GM21786 (cell line): Measurements from ENCODE around the gene STK11.

Experiments
- ATAC-seq: cut with Tn5 transposase; IDR thresholded peaks from one replicate; pipeline ENCODE4 v1.9.1; 2021; ENCODE audit not compliant: unreplicated experiment

The STK11 gene

GRCh38 chr19:1259876-1260748, 54.5 kb downstream of the STK11 start:
- peak; percentile 10 for ATAC-seq

GRCh38 chr19:1260749-1261537, 55.4 kb downstream of the STK11 start:
- ATAC-seq = peak; percentile 35

GRCh38 chr19:1261538-1261797, 55.9 kb downstream of the STK11 start:
- no peak for ATAC-seq

GRCh38 chr19:1261798-1262622, 56.4 kb downstream of the STK11 start:
- no peak for ATAC-seq

- ATAC-seq = no peak
These were observed 57.1 kb downstream of the STK11 start for GRCh38 chr19:1262623-1263123.

GRCh38 chr19:1263188-1263587, 57.6 kb downstream of the STK11 start:
- ATAC-seq = no peak

- ATAC-seq = no peak
These were observed 59.4 kb downstream of the STK11 start for GRCh38 chr19:1264801-1265614.

GRCh38 chr19:1265615-1266128, 60.1 kb downstream of the STK11 start:
- ATAC-seq = no peak

- peak; percentile 29 for ATAC-seq
These were observed 60.7 kb downstream of the STK11 start for GRCh38 chr19:1266129-1266915.

- peak; percentile 4 for ATAC-seq
These were observed 61.4 kb downstream of the STK11 start for GRCh38 chr19:1266916-1267476.

GRCh38 chr19:1267477-1268225, 62.1 kb downstream of the STK11 start:
- no peak for ATAC-seq

- ATAC-seq = no peak
These were observed 62.9 kb downstream of the STK11 start for GRCh38 chr19:1268226-1269064.

- peak; percentile 59 for ATAC-seq
These were observed 63.5 kb downstream of the STK11 start, which contains the start of gene CIRBP for GRCh38 chr19:1269065-1269477. Gene CIRBP, plus strand, starts transcription at chr19:1269332. Its CDS starts 1,602 bp downstream, at chr19:1270934.

- peak; percentile 15 for ATAC-seq
These were observed 64.1 kb downstream of the STK11 start for GRCh38 chr19:1269478-1270212.

GRCh38 chr19:1270213-1270853, 64.8 kb downstream of the STK11 start:
- no peak for ATAC-seq

GRCh38 chr19:1270854-1271527, 65.4 kb downstream of the STK11 start:
- no peak for ATAC-seq
